NCI-H187 treated with DMSO at 0.1 percent for 48 hours (cell line): ENCODE results near the gene SUMO3.
A peak's percentile ranks its signal among the peaks of the same experiment; 100 is the strongest.

Source experiments
- DNase-seq: peaks from one replicate; lab custom pipeline; 2025; lab: John Stamatoyannopoulos, UW

The SUMO3 gene

GRCh38 chr21:44778499-44778911 is 39.4 kb downstream of the SUMO3 start:
- DNase-seq = no peak

- DNase-seq = no peak
Measured at GRCh38 chr21:44778094-44778493, 39.8 kb downstream of the SUMO3 start.

GRCh38 chr21:44774972-44775371 is 42.9 kb downstream of the SUMO3 start:
- no peak for DNase-seq

- peak; percentile 59 for DNase-seq
Measured at GRCh38 chr21:44773291-44773932, 44.5 kb downstream of the SUMO3 start.

GRCh38 chr21:44771896-44772525 is 45.9 kb downstream of the SUMO3 start:
- DNase-seq = no peak

GRCh38 chr21:44767834-44768831 is 49.7 kb downstream of the SUMO3 start:
- DNase-seq = peak; percentile 58

- no peak for DNase-seq
Measured at GRCh38 chr21:44766818-44767354, 51.0 kb downstream of the SUMO3 start.

GRCh38 chr21:44766014-44766817 is 51.6 kb downstream of the SUMO3 start:
- DNase-seq = no peak

- no peak for DNase-seq
Measured at GRCh38 chr21:44765231-44766013, 52.4 kb downstream of the SUMO3 start.

- DNase-seq = no peak
Measured at GRCh38 chr21:44764319-44765230, 53.3 kb downstream of the SUMO3 start.

GRCh38 chr21:44763451-44764318 is 54.2 kb downstream of the SUMO3 start:
- no peak for DNase-seq

GRCh38 chr21:44763050-44763378 is 54.8 kb downstream of the SUMO3 start:
- no peak for DNase-seq

GRCh38 chr21:44762221-44763049 is 55.4 kb downstream of the SUMO3 start:
- DNase-seq = no peak

- DNase-seq = peak; percentile 47
Measured at GRCh38 chr21:44761747-44762208, 56.1 kb downstream of the SUMO3 start.

GRCh38 chr21:44761011-44761729 is 56.7 kb downstream of the SUMO3 start:
- peak; percentile 37 for DNase-seq

GRCh38 chr21:44760376-44760775 is 57.5 kb downstream of the SUMO3 start:
- DNase-seq = no peak
